Nephron progenitor cell (in vitro differentiated cells): ENCODE measurements around the gene NCS1.

Experiments
- DNase-seq: peaks from one replicate; pipeline ENCODE4 v3.0.0; 2021
- H3K27ac Mint-ChIP-seq: 2 replicates; pipeline ENCODE4 v1.8.0; 2021; ENCODE audit warnings: mild to moderate bottlenecking, moderate library complexity, mixed read lengths
- H3K27me3 Mint-ChIP-seq: 2 replicates; pipeline ENCODE4 v1.8.0; 2021; ENCODE audit warnings: mild to moderate bottlenecking, low read depth, mixed read lengths; ENCODE audit not compliant: poor library complexity
- H3K36me3 Mint-ChIP-seq: 2 replicates; pipeline ENCODE4 v1.8.0; 2021; ENCODE audit warnings: low read depth, mixed read lengths
- H3K4me1 Mint-ChIP-seq: 2 replicates; pipeline ENCODE4 v1.8.0; 2021; ENCODE audit warnings: mixed read lengths
- H3K4me3 Mint-ChIP-seq: 2 replicates; pipeline ENCODE4 v1.8.0; 2021; ENCODE audit warnings: mild to moderate bottlenecking, moderate library complexity, mixed read lengths
- H3K9me3 Mint-ChIP-seq: 2 replicates; pipeline ENCODE4 v1.8.0; 2021; ENCODE audit warnings: mild to moderate bottlenecking, moderate library complexity, mixed read lengths
- CTCF ChIP-seq: fragments of 200-600 bp; sonication (generic); IDR thresholded peaks from 2 replicates; pipeline ENCODE4 v1.5.0; 2021; ENCODE audit warnings: antibody characterized with exemption

Gene NCS1

GRCh38 chr9:130197888-130198287 is 25.7 kb downstream of the NCS1 start:
- Mint-ChIP-seq H3K9me3 (no peaks in the 10 kb centered on the region), H3K27ac (no peak overlapping the region), H3K36me3 (no peaks in the 10 kb centered on the region), H3K4me3 (no peak overlapping the region), H3K27me3 (peaks cover 3% of the 10 kb centered on the region), H3K4me1 (peaks cover 69% of the 10 kb centered on the region)
- no peak for DNase-seq
- TF ChIP-seq CTCF: no peak

GRCh38 chr9:130198501-130199179 is 26.4 kb downstream of the NCS1 start:
- H3K9me3 Mint-ChIP-seq: no peaks in the 10 kb centered on the region
- peaks cover 62% of the 10 kb centered on the region for H3K4me1 Mint-ChIP-seq
- TF ChIP-seq CTCF: no peak
- DNase-seq: no peak
- H3K27me3 Mint-ChIP-seq: no peaks in the 10 kb centered on the region
- H3K36me3 Mint-ChIP-seq: no peaks in the 10 kb centered on the region
- no peak overlapping the region for H3K4me3 Mint-ChIP-seq
- peak overlapping the region; percentile 65 for H3K27ac Mint-ChIP-seq

GRCh38 chr9:130199605-130200004 is 27.4 kb downstream of the NCS1 start:
- Mint-ChIP-seq H3K9me3 (no peaks in the 10 kb centered on the region), H3K36me3 (no peaks in the 10 kb centered on the region), H3K4me1 (peaks cover 55% of the 10 kb centered on the region), H3K27me3 (no peaks in the 10 kb centered on the region), H3K27ac (no peak overlapping the region), H3K4me3 (no peak overlapping the region)
- no peak for TF ChIP-seq CTCF
- DNase-seq: no peak

- no peaks in the 10 kb centered on the region for H3K9me3 Mint-ChIP-seq
- DNase-seq: no peak
- peaks cover 58% of the 10 kb centered on the region for H3K4me1 Mint-ChIP-seq
- H3K27me3 Mint-ChIP-seq: no peaks in the 10 kb centered on the region
- no peaks in the 10 kb centered on the region for H3K36me3 Mint-ChIP-seq
- TF ChIP-seq CTCF: no peak
- H3K27ac Mint-ChIP-seq: no peak overlapping the region
- no peak overlapping the region for H3K4me3 Mint-ChIP-seq
Measured at GRCh38 chr9:130200038-130200849, 28.0 kb downstream of the NCS1 start.

GRCh38 chr9:130201399-130201873 is 29.2 kb downstream of the NCS1 start:
- Mint-ChIP-seq H3K27me3 (no peaks in the 10 kb centered on the region), H3K4me3 (no peak overlapping the region), H3K36me3 (no peaks in the 10 kb centered on the region), H3K9me3 (no peaks in the 10 kb centered on the region), H3K27ac (peak overlapping the region; percentile 85), H3K4me1 (peaks cover 48% of the 10 kb centered on the region)
- no peak for DNase-seq
- no peak for TF ChIP-seq CTCF
